GM21528 (cell line): Measurements from ENCODE around the gene CXCL5.

ENCODE experiments used
- ATAC-seq: cut with Tn5 transposase; IDR thresholded peaks from one replicate; pipeline ENCODE4 v1.9.1; 2021; ENCODE audit warnings: mild to moderate bottlenecking, moderate library complexity; ENCODE audit not compliant: unreplicated experiment, low FRiP score

The CXCL5 gene

GRCh38 chr4:73998040-73999011 is at the start of gene CXCL5:
TSS of gene CXCL5 (minus strand) at chr4:73998677. CDS start at chr4:73998581, 96 bp downstream.
- ATAC-seq: no peak

- no peak for ATAC-seq
These were observed 48.7 kb upstream of the CXCL5 start for GRCh38 chr4:74047152-74047551.

- ATAC-seq: no peak
These were observed 47.3 kb upstream of the CXCL5 start for GRCh38 chr4:74045772-74046171.

GRCh38 chr4:74045247-74045646 is 46.8 kb upstream of the CXCL5 start:
- no peak for ATAC-seq

GRCh38 chr4:74044677-74045076 is 46.2 kb upstream of the CXCL5 start:
- ATAC-seq: no peak

GRCh38 chr4:74042681-74043080 is 44.2 kb upstream of the CXCL5 start:
- no peak for ATAC-seq

- no peak for ATAC-seq
These were observed 42.9 kb upstream of the CXCL5 start for GRCh38 chr4:74041418-74041817.

- no peak for ATAC-seq
These were observed 40.9 kb upstream of the CXCL5 start for GRCh38 chr4:74039315-74039763.

- ATAC-seq: peak; percentile 52
These were observed 40.2 kb upstream of the CXCL5 start, which contains the start of gene CXCL3 for GRCh38 chr4:74038425-74039314. TSS of gene CXCL3 (minus strand) at chr4:74038689. CDS start at chr4:74038611, 78 bp downstream.

GRCh38 chr4:74038086-74038424 is 39.6 kb upstream of the CXCL5 start:
- peak; percentile 38 for ATAC-seq

GRCh38 chr4:74037076-74037955 is 38.8 kb upstream of the CXCL5 start:
- ATAC-seq: no peak

GRCh38 chr4:74033739-74034138 is 35.3 kb upstream of the CXCL5 start:
- no peak for ATAC-seq

- ATAC-seq: no peak
These were observed 33.6 kb upstream of the CXCL5 start for GRCh38 chr4:74032064-74032463.

GRCh38 chr4:74031576-74031975 is 33.1 kb upstream of the CXCL5 start:
- no peak for ATAC-seq

- no peak for ATAC-seq
These were observed 31.8 kb upstream of the CXCL5 start for GRCh38 chr4:74030285-74030684.

- no peak for ATAC-seq
These were observed 30.0 kb upstream of the CXCL5 start for GRCh38 chr4:74028504-74028903.

- no peak for ATAC-seq
These were observed 25.2 kb upstream of the CXCL5 start for GRCh38 chr4:74023709-74024108.

GRCh38 chr4:74021601-74022000 is 23.1 kb upstream of the CXCL5 start:
- no peak for ATAC-seq

GRCh38 chr4:74018771-74019170 is 20.3 kb upstream of the CXCL5 start:
- no peak for ATAC-seq

- no peak for ATAC-seq
These were observed 19.6 kb upstream of the CXCL5 start for GRCh38 chr4:74018116-74018515.
